Measurements from ENCODE around the gene RIBC2.

DNA sequence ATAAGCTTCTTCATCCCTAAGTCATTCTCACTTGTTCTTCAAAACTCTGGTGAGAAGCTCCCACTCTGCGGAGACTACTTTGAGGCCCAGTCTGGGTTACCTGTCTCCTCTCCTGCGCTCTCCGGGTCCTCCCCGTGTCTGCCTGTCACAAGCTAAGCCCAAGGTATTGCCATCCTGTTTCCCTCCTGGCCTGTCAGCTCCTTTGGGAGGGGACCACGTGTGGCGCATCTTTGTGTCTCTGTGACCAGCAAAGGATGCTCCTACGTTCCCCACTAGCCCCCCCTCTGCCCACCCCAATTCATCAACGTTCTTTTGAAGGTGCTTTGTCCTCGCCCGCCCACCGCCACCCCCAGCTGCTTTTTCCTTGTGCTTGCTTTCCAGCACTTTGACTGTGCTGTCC lies 57.4 kb downstream of the RIBC2 start:
- no peak for TF ChIP-seq POLR2A (IDR thresholded peaks at IDR 0.05)
- TF ChIP-seq, protein P1, sequence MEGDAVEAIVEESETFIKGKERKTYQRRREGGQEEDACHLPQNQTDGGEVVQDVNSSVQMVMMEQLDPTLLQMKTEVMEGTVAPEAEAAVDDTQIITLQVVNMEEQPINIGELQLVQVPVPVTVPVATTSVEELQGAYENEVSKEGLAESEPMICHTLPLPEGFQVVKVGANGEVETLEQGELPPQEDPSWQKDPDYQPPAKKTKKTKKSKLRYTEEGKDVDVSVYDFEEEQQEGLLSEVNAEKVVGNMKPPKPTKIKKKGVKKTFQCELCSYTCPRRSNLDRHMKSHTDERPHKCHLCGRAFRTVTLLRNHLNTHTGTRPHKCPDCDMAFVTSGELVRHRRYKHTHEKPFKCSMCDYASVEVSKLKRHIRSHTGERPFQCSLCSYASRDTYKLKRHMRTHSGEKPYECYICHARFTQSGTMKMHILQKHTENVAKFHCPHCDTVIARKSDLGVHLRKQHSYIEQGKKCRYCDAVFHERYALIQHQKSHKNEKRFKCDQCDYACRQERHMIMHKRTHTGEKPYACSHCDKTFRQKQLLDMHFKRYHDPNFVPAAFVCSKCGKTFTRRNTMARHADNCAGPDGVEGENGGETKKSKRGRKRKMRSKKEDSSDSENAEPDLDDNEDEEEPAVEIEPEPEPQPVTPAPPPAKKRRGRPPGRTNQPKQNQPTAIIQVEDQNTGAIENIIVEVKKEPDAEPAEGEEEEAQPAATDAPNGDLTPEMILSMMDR (IDR thresholded peaks at IDR 0.05) = no peak
